ENCODE measurements around the gene NMNAT2. TPM values are rescaled to one million over a fixed set of nuclear protein-coding genes. Genes with fewer than 3 reads are reported as not detected.

The NMNAT2 gene
- total and polyA plus RNA-seq, 2 experiments from 2014 or later = 3.6 to 10.0 TPM

DNA sequence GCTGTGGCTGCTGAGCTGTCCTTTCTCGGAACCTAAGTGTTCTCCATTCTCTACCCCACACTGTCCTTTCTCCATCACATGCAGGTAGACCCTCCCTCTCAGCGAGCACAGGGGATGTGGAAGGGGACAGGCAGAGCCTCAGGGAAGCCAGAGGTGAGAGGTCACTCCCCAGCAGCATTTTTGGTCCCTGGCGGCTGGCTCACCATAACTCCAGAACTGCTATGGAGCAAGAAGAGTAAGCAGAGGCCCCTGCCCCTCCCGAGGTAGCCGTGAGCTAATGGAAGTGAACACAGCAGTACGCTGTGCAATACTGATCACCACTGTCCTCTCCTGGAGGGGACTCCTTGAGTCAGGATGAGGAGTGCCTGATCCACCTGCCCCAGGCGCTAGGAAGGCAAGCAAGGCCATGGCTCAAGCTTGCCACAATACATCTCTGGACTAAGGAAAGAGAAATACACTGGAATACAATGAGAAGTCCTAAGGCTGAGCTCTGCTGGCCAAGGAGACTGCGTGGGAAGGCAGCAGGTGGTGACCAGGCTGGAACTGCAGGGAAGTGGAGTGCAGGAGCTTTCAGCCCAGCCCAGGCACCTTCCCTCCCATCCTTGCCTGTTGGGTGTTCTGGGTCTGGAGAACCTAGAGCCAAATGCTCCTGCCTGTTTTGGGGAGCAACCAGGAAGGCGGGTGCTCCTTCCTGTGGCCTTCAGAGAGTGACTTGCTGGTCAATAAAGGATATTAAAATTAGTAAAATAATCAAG, 135.9 kb downstream of the NMNAT2 start:
- H3K4me2 ChIP-seq = 0 out of 2 replicates have a peak overlapping the region, but pooled peaks have one; percentile 7
- ATAC-seq = no peak
- H3K27me3 ChIP-seq (ENCODE audit: insufficient read depth) = no peaks in the 10 kb centered on the region
- H3K79me2 ChIP-seq (replicated peaks; ENCODE audit: insufficient read depth) = no peaks in the 10 kb centered on the region
- no peak overlapping the region for H3K4me3 Mint-ChIP-seq
- no peaks in the 10 kb centered on the region for H3K36me3 ChIP-seq (ENCODE audit: insufficient read depth)
- no peak overlapping the region for H2AFZ ChIP-seq
- peaks cover 18% of the 10 kb centered on the region for H3K4me1 ChIP-seq (ENCODE audit: insufficient read depth)
- H3K27ac ChIP-seq (ENCODE audit: low read depth) = no peak overlapping the region
- no peaks in the 10 kb centered on the region for H3K9me2 ChIP-seq (ENCODE audit: insufficient read depth)
- H3K4me3 ChIP-seq = no peak overlapping the region
- peaks cover 32% of the 10 kb centered on the region for H3K4me1 Mint-ChIP-seq
- H4K20me1 ChIP-seq (replicated peaks; ENCODE audit: insufficient read depth) = no peaks in the 10 kb centered on the region
- no peaks in the 10 kb centered on the region for H3K27me3 Mint-ChIP-seq (ENCODE audit: insufficient read depth, low read depth, poor library complexity)
- H3F3A ChIP-seq (replicated peaks; ENCODE audit: low read depth) = peaks cover 6% of the 10 kb centered on the region; the same call in 1 of the 2 replicates
- no peaks in the 10 kb centered on the region; the same call in 2 of the 3 replicates for H3K36me3 Mint-ChIP-seq (ENCODE audit: low read depth)
- no peak for DNase-seq (ENCODE audit: low spot score)
- TF ChIP-seq EZH2 (IDR thresholded peaks at IDR 0.05; ENCODE audit: low read depth, unreplicated experiment) (no peak), ZNF462 (CRISPR knock-in tag; IDR thresholded peaks at IDR 0.05) (no peak), NANOG (IDR thresholded peaks at IDR 0.05; ENCODE audit: borderline replicate concordance) (no peak), ETS1 (IDR thresholded peaks at IDR 0.05) (no peak), POLR2AphosphoS5 (IDR thresholded peaks at IDR 0.05; ENCODE audit: low read depth) (no peak)
- TF ChIP-seq, protein P1, sequence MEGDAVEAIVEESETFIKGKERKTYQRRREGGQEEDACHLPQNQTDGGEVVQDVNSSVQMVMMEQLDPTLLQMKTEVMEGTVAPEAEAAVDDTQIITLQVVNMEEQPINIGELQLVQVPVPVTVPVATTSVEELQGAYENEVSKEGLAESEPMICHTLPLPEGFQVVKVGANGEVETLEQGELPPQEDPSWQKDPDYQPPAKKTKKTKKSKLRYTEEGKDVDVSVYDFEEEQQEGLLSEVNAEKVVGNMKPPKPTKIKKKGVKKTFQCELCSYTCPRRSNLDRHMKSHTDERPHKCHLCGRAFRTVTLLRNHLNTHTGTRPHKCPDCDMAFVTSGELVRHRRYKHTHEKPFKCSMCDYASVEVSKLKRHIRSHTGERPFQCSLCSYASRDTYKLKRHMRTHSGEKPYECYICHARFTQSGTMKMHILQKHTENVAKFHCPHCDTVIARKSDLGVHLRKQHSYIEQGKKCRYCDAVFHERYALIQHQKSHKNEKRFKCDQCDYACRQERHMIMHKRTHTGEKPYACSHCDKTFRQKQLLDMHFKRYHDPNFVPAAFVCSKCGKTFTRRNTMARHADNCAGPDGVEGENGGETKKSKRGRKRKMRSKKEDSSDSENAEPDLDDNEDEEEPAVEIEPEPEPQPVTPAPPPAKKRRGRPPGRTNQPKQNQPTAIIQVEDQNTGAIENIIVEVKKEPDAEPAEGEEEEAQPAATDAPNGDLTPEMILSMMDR (conservative IDR thresholded peaks at IDR 0.05; ENCODE audit: low read depth in 2 of 2) = no peak
- TF ChIP-seq, protein P2, sequence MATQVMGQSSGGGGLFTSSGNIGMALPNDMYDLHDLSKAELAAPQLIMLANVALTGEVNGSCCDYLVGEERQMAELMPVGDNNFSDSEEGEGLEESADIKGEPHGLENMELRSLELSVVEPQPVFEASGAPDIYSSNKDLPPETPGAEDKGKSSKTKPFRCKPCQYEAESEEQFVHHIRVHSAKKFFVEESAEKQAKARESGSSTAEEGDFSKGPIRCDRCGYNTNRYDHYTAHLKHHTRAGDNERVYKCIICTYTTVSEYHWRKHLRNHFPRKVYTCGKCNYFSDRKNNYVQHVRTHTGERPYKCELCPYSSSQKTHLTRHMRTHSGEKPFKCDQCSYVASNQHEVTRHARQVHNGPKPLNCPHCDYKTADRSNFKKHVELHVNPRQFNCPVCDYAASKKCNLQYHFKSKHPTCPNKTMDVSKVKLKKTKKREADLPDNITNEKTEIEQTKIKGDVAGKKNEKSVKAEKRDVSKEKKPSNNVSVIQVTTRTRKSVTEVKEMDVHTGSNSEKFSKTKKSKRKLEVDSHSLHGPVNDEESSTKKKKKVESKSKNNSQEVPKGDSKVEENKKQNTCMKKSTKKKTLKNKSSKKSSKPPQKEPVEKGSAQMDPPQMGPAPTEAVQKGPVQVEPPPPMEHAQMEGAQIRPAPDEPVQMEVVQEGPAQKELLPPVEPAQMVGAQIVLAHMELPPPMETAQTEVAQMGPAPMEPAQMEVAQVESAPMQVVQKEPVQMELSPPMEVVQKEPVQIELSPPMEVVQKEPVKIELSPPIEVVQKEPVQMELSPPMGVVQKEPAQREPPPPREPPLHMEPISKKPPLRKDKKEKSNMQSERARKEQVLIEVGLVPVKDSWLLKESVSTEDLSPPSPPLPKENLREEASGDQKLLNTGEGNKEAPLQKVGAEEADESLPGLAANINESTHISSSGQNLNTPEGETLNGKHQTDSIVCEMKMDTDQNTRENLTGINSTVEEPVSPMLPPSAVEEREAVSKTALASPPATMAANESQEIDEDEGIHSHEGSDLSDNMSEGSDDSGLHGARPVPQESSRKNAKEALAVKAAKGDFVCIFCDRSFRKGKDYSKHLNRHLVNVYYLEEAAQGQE (IDR thresholded peaks at IDR 0.05; ENCODE audit: unreplicated experiment) = no peak
- peak overlapping the region; percentile 50; the same call in 1 of the 2 replicates for H3K27ac Mint-ChIP-seq
- H3K9me3 Mint-ChIP-seq = no peaks in the 10 kb centered on the region; the same call in 2 of the 3 replicates
